ENCODE data around the gene RBM47.

Gene RBM47

DNA sequence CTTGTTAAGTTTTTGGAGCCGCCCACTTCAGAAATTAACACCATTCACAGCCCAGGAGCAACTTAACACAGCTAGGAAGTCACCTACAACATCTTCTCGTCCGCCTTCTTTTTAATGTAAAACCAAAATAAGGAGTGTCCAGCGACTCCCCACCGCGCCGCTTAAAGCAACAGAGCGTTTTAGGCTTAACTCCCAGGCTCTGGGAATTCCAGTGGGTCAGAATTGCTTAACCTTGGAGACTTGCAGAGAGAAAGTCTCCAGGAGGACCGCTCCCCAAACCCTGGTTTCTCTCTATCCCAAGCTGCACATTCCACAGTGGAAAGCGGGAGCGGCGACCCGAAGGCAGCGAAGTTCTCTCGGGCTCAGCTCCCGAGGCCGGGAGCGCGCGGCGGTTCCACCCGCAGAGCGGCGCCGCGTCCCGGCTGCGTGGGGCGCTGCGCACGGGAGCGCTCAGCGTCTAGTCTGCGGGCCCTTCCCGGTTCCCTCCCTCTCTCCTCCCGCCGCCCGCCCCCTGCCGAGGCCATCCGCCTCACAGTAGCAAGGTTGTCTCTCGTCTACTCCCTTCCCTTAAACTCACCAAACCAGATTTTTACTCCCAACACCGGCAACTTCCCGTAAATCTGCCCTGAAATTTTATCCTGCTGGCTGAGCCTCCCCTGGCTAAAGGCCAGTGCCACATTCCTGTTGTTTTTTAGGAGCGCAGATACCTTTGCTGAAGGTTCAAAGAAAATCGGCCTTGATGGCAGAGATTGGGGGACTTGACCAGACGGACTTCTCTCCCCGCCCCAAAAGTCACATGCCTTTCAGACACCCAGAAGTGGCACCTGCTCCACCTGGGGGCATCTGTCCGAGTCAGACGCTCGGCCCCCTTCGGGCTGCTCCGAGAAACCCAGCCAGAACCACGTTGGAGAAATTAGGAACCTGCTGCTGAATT is at the start of gene RBM47:
Gene RBM47, minus strand, starts transcription at position 464 of the 934 bp plus-strand sequence. CDS start 190,971 bp downstream, outside the sequence.
- TF ChIP-seq, protein P1, sequence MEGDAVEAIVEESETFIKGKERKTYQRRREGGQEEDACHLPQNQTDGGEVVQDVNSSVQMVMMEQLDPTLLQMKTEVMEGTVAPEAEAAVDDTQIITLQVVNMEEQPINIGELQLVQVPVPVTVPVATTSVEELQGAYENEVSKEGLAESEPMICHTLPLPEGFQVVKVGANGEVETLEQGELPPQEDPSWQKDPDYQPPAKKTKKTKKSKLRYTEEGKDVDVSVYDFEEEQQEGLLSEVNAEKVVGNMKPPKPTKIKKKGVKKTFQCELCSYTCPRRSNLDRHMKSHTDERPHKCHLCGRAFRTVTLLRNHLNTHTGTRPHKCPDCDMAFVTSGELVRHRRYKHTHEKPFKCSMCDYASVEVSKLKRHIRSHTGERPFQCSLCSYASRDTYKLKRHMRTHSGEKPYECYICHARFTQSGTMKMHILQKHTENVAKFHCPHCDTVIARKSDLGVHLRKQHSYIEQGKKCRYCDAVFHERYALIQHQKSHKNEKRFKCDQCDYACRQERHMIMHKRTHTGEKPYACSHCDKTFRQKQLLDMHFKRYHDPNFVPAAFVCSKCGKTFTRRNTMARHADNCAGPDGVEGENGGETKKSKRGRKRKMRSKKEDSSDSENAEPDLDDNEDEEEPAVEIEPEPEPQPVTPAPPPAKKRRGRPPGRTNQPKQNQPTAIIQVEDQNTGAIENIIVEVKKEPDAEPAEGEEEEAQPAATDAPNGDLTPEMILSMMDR (conservative IDR thresholded peaks at IDR 0.05; ENCODE audit: control insufficient read depth, insufficient read depth, low read depth, low read length): peak; percentile 0
- H3K4me3 ChIP-seq (ENCODE audit: control insufficient read depth, low read depth, low read length): peak within 1 kb of the TSS; percentile 60
- DNase-seq (ENCODE audit: low read depth): peak; percentile 50

DNA sequence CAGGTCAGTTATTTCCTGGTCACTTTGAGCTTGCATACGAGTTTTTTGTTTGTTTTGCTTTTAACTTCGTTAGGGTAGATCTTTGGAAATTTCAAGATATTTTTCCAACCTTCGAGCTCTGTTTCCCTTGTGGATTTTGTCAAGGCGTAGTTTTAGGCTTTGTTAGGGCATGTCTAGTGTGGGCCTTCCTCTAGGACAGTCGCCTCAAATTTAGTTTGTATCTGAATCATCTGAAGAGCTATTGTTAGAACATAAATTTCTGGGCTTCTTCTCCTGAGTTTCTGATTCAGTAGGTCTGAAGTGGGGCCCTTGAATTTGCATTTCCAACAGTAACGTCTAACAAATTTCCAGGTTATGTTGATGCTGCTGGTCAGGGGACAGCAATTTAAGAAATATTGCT is 48.8 kb upstream of the RBM47 start:
- no peak overlapping the region for H3K4me3 ChIP-seq (ENCODE audit: control insufficient read depth, low read depth, low read length)
- TF ChIP-seq, protein P1 (conservative IDR thresholded peaks at IDR 0.05; ENCODE audit: control insufficient read depth, insufficient read depth, low read depth, low read length): no peak
- no peak for DNase-seq (ENCODE audit: low read depth)

DNA sequence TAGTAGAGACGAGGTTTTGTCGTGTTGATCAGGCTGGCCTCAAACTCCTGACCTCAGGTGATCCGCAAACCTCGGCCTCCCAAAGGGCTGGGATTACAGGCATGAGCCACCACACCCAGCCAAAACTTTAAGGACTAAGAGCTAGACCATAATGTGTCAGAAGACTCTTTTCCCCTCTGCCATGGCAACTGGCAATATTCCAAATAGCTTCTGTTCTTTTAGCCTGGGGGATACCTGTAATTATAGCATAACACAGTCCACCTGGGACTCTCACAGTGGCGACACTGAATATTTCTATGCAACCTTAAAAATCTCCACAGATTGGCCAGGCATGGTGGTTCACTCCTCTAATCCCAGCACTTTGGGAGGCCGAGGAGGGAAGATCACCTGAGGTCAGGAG is 45.5 kb upstream of the RBM47 start:
- TF ChIP-seq, protein P1 (conservative IDR thresholded peaks at IDR 0.05; ENCODE audit: control insufficient read depth, insufficient read depth, low read depth, low read length): no peak
- no peak for DNase-seq (ENCODE audit: low read depth)
- H3K4me3 ChIP-seq (ENCODE audit: control insufficient read depth, low read depth, low read length): no peak overlapping the region

DNA sequence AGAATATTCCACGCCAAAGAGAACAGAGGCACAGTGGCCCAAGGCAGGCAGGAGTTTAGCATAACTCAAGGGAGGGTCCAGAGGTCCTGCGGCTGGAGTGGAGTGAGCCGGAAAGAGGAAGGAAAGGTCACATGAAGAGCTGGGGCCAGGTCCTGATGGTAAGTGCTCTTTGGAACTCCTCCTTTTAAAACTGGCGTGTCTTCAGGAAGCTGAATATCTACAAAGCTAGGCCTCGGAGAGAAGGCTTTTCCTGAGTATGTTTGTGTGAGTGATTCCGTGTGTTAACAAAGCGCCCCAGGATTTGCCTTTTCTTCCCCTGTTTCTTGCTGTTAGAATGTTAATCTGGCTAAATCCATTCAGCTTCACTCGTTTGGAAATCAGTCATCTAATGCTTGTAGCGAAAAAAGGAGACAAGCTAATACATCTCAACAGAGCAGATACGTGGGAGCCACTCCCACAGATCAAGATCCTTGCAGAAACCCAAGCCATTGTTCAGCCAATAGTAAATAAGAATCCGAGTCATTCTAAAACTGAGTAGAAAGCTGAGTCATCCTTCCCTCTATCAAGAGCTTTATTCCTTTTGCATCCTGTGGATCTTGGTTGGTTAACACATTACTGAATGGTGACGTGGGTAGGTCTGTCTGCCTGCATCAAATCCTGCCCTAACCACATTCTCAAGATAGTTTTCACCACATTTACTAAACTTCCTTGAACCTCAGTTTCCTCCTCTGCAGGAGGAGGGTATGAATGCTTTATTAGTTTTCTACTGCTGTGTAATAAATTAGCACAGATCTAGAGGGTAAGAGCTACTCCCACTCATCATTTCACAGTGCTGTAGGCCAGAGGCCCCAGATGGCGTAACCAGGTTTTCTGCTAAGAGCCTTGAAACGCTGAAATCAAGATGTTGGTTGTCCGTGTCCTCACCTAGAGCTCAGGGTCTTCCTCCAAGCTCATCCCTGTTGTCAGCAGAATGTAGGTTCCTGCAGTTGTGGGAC is 43.2 kb upstream of the RBM47 start:
- DNase-seq (ENCODE audit: low read depth): peak; percentile 99
- no peak overlapping the region for H3K4me3 ChIP-seq (ENCODE audit: control insufficient read depth, low read depth, low read length)
- TF ChIP-seq, protein P1 (conservative IDR thresholded peaks at IDR 0.05; ENCODE audit: control insufficient read depth, insufficient read depth, low read depth, low read length): no peak

DNA sequence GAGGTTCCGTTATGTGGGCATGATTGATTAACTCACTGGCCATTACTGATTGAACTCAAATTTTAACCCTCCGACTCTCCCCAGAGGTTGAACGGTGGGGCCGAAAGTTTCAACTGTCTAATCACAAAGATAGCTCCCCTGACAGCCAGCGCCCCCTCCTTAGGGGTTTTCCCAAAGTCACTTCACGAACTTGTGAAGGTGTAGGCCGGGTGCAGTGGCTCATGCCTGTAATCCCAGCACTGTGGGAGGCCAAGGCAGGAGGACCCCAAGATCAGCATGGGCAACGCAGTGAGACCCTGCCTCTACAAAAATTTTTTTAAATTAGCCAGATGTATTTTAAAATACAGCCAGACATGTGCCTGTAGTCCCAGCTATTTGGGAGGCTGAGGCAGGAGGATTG is 39.8 kb upstream of the RBM47 start:
- TF ChIP-seq, protein P1 (conservative IDR thresholded peaks at IDR 0.05; ENCODE audit: control insufficient read depth, insufficient read depth, low read depth, low read length): no peak
- H3K4me3 ChIP-seq (ENCODE audit: control insufficient read depth, low read depth, low read length): no peak overlapping the region
- DNase-seq (ENCODE audit: low read depth): no peak

DNA sequence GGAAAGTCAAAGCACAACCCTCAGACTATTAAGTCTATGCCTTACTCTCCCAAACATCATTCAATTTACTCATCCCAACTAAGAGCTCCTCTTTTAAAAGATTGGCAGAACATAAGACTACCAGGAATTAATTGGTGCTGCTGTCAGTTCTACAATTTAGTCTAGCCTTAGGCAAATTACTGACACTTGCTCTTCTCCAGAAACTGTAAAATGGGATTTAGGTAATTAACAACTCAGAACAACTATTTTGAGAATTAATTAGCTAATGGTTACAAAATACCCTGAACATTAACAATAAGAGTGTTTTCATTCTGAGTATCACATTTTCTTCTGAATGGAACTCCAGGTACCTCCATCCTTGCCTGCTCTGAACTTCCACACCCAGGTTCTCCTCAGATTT is 36.2 kb upstream of the RBM47 start:
- H3K4me3 ChIP-seq (ENCODE audit: control insufficient read depth, low read depth, low read length): no peak overlapping the region
- no peak for DNase-seq (ENCODE audit: low read depth)
- TF ChIP-seq, protein P1 (conservative IDR thresholded peaks at IDR 0.05; ENCODE audit: control insufficient read depth, insufficient read depth, low read depth, low read length): no peak

All from fibroblast of mammary gland (primary cell).